SK-N-SH (cell line): Measurements from ENCODE around the gene INPP5E.

Experiments
- CTCF ChIP-seq: fragments of 200-600 bp; sonication (generic); IDR thresholded peaks from 2 replicates; pipeline ENCODE4 v1.6.1; 2017; ENCODE audit warnings: antibody characterized with exemption, mild to moderate bottlenecking, moderate library complexity
- JUND ChIP-seq: IDR thresholded peaks from 2 replicates; pipeline ENCODE4 v1.4.0; 2012
- POLR2AphosphoS5 ChIP-seq: IDR thresholded peaks from 2 replicates; pipeline ENCODE4 v1.6.1; 2012; ENCODE audit warnings: low read depth, low read length
- TAF1 ChIP-seq: IDR thresholded peaks from 2 replicates; pipeline ENCODE4 v1.6.1; 2012; ENCODE audit warnings: low read depth, mild to moderate bottlenecking, low read length, moderate library complexity, borderline replicate concordance
- TF ChIP-seq, protein P1 (sequence below): fragments of 150-350 bp; IDR thresholded peaks from 2 replicates; pipeline ENCODE4 v1.6.1; 2017; ENCODE audit warnings: antibody characterized with exemption, low read length, low read depth, borderline replicate concordance

DNA sequence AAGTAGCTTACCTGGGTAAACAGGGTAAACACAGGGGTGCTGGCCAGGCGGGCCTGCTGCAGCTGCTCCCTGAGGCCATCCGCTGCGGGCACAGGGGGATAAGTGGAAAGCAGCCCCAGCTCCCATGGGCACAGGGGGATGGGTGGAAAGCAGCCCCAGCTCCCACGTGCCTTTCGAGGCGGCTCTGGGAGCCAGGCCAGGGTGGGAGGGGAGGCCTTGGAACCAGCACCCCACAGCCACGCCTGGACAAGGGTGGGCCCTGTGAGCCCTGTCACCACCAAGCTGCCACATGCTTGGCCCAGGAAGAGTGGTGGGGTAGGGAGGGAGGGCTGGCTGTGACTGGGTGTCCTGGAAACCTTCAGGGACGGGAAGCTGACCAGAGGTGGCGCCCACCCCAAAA, 58.3 kb downstream of the INPP5E start:
- TF ChIP-seq CTCF (no peak), JUND (no peak), POLR2AphosphoS5 (no peak), TAF1 (no peak)
- TF ChIP-seq, protein P1, sequence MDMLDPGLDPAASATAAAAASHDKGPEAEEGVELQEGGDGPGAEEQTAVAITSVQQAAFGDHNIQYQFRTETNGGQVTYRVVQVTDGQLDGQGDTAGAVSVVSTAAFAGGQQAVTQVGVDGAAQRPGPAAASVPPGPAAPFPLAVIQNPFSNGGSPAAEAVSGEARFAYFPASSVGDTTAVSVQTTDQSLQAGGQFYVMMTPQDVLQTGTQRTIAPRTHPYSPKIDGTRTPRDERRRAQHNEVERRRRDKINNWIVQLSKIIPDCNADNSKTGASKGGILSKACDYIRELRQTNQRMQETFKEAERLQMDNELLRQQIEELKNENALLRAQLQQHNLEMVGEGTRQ = no peak
